B cell (primary cell): ENCODE measurements around the gene DYNC1I1. TPM values are rescaled to one million over a fixed set of nuclear protein-coding genes. Genes with fewer than 3 reads are reported as not detected.

Experiments
- ATAC-seq: fragments of 200-7000 bp; cut with Tn5 transposase; one replicate; pipeline ENCODE4 v1.10.0; 2021; ENCODE audit warnings: low read depth, mild to moderate bottlenecking, moderate number of reproducible peaks, moderate library complexity
- CTCF ChIA-PET: fragments of 350-600 bp; sonication (Branson Sonifier 250); formaldehyde crosslinking; loops from one replicate; lab custom pipeline; 2021; ENCODE audit warnings: antibody characterized with exemption, inconsistent platforms; lab: Charles Lee
- POLR2A ChIA-PET: fragments of 350-600 bp; sonication (Branson Sonifier 250); formaldehyde crosslinking; loops from one replicate; lab custom pipeline; 2021; ENCODE audit warnings: antibody characterized with exemption; lab: Charles Lee
- DNase-seq: peaks from one replicate; pipeline ENCODE4 v3.0.0; 2013
- H2AFZ ChIP-seq: 2 replicates; pipeline ENCODE4 v1.6.1; 2012; ENCODE audit warnings: mild to moderate bottlenecking, low read depth, low read length; ENCODE audit not compliant: insufficient read depth, poor library complexity, severe bottlenecking
- H3K27ac ChIP-seq, 2 donors: 1 replicate in 1 of 2; 2 replicates in 1 of 2; pipeline ENCODE4 v1.5.1; 2012 to 2013; ENCODE audit warnings: low read length in 2 of 2, mild to moderate bottlenecking in 2 of 2, moderate library complexity in 1 of 2
- H3K27me3 ChIP-seq, 4 experiments: fragments of 200-600 bp in 1 of 4; sonication (generic) in 1 of 4; replicated peaks in 1 of 4; 1 replicate in 2 of 4; 2 replicates in 2 of 4; pipeline versions ENCODE4 v1.6.1 to v1.7.0; 2013 to 2016; ENCODE audit warnings: low read length in 3 of 4, mild to moderate bottlenecking in 2 of 4, mixed read lengths in 1 of 4, moderate library complexity in 1 of 4; ENCODE audit not compliant: insufficient read depth in 4 of 4, control insufficient read depth in 3 of 4; ENCODE audit errors: control extremely low read depth in 1 of 4
- H3K36me3 ChIP-seq, 2 experiments: replicated peaks in 1 of 2; 1 replicate in 1 of 2; 2 replicates in 1 of 2; pipeline versions ENCODE4 v1.6.1 to v1.7.1; 2013; ENCODE audit warnings: low read length in 1 of 2; ENCODE audit not compliant: insufficient read depth in 2 of 2, control insufficient read depth in 1 of 2; ENCODE audit errors: control extremely low read depth in 1 of 2, extremely low read depth in 1 of 2
- H3K4me1 ChIP-seq, 2 donors: fragments of 200-600 bp in 1 of 2; sonication (generic) in 1 of 2; 1 replicate in 1 of 2; 2 replicates in 1 of 2; pipeline versions ENCODE4 v1.5.1 to v1.6.1; 2013 to 2017; ENCODE audit warnings: low read length in 2 of 2; ENCODE audit not compliant: control insufficient read depth in 2 of 2, insufficient read depth in 2 of 2
- H3K4me2 ChIP-seq: replicated peaks from 2 replicates; pipeline ENCODE3; 2012; ENCODE audit warnings: mild to moderate bottlenecking, low read depth, low read length; ENCODE audit not compliant: poor library complexity, severe bottlenecking
- H3K4me3 ChIP-seq, 5 experiments: fragments of 200-600 bp in 1 of 5; sonication (generic) in 1 of 5; 1 replicate in 3 of 5; 2 replicates in 2 of 5; pipeline versions ENCODE4 v1.5.1 to v1.7.0; 2011 to 2016; ENCODE audit warnings: low read length in 4 of 5, mild to moderate bottlenecking in 4 of 5, low read depth in 2 of 5, control low read depth in 1 of 5, moderate library complexity in 1 of 5; ENCODE audit not compliant: insufficient read depth in 1 of 5; ENCODE audit errors: control extremely low read depth in 1 of 5, extremely low read depth in 1 of 5
- H3K79me2 ChIP-seq: fragments of 200-600 bp; sonication (generic); one replicate; pipeline ENCODE4 v1.6.0; 2016; ENCODE audit warnings: low read length; ENCODE audit not compliant: control insufficient read depth, insufficient read depth
- H3K9ac ChIP-seq: fragments of 200-600 bp; sonication (generic); 2 replicates; pipeline ENCODE4 v1.6.1; 2017; ENCODE audit warnings: mild to moderate bottlenecking, low read length, moderate library complexity
- H3K9me3 ChIP-seq, 3 donors: one replicate each; pipeline versions ENCODE4 v1.6.1 to v1.7.1; 2013; ENCODE audit warnings: low read length in 2 of 3; ENCODE audit not compliant: control insufficient read depth in 2 of 3, insufficient read depth in 1 of 3; ENCODE audit errors: control extremely low read depth in 1 of 3
- H4K20me1 ChIP-seq: 2 replicates; pipeline ENCODE4 v1.6.0; 2012; ENCODE audit warnings: mild to moderate bottlenecking, low read length; ENCODE audit not compliant: insufficient read depth, control insufficient read depth, poor library complexity, severe bottlenecking
- H3K27ac Mint-ChIP-seq: one replicate; pipeline ENCODE4 v1.8.0; 2021; ENCODE audit warnings: mixed read lengths
- H3K27me3 Mint-ChIP-seq: one replicate; pipeline ENCODE4 v1.8.0; 2021; ENCODE audit warnings: mixed read lengths
- H3K4me1 Mint-ChIP-seq: one replicate; pipeline ENCODE4 v1.8.0; 2021; ENCODE audit warnings: mixed read lengths
- H3K4me3 Mint-ChIP-seq: one replicate; pipeline ENCODE4 v1.8.0; 2021; ENCODE audit warnings: mixed read lengths
- H3K9me3 Mint-ChIP-seq: one replicate; pipeline ENCODE4 v1.8.0; 2022; ENCODE audit warnings: mixed read lengths; ENCODE audit not compliant: insufficient read depth
- EZH2 ChIP-seq: IDR thresholded peaks from 2 replicates; pipeline ENCODE4 v1.6.1; 2012; ENCODE audit warnings: borderline replicate concordance, low read depth, mild to moderate bottlenecking, moderate library complexity, low read length; ENCODE audit not compliant: insufficient read depth, poor library complexity, severe bottlenecking
- WGBS: methylation state at CpG from one replicate; pipeline ENCODE4 v1.1.5; 2013; ENCODE audit warnings: missing lambda C conversion rate; ENCODE audit not compliant: insufficient coverage; 5-methylcytosine and 5-hydroxymethylcytosine counted together
- intact Hi-C: fragments of 100-400 bp; cut with micrococcal nuclease; formaldehyde crosslinking; loops from one replicate; pipeline ENCODE4 v1.10.0; 2022
- polyA plus RNA-seq: library from polyadenylated mRNA; depleted of rRNA; stranded (reverse); fragments of >200 nt; gene quantifications from 2 replicates; pipeline ENCODE4 v1.2.3, GENCODE V29; 2012
- total RNA-seq, 2 donors: library from RNA; stranded (reverse); fragments of 120-200 nt in 1 of 2; gene quantifications; 1 replicate in 1 of 2; 2 replicates in 1 of 2; pipeline versions ENCODE4 v1.2.3 to v1.2.4, GENCODE V29; 2013 to 2022
- TF ChIP-seq, protein P1 (sequence below): fragments of 200-600 bp; IDR thresholded peaks from one replicate; pipeline ENCODE4 v1.8.0; 2022; ENCODE audit warnings: antibody characterized with exemption, mild to moderate bottlenecking

Gene DYNC1I1
- total and polyA plus RNA-seq, 2 donors (not counting 1 experiment from before 2014, with no cell fraction given): not detected

GRCh38 chr7:95753440-95753839, 18.9 kb upstream of the DYNC1I1 start:
- Mint-ChIP-seq H3K4me1 (no peaks in the 10 kb centered on the region), H3K27me3 (peaks cover 17% of the 10 kb centered on the region), H3K27ac (no peak overlapping the region), H3K4me3 (no peak overlapping the region), H3K9me3 (peaks cover 2% of the 10 kb centered on the region)
- no peaks in the 10 kb centered on the region for H3K4me1 ChIP-seq
- H3K4me2 ChIP-seq: no peak overlapping the region
- TF ChIP-seq EZH2: no peak
- TF ChIP-seq, protein P1, sequence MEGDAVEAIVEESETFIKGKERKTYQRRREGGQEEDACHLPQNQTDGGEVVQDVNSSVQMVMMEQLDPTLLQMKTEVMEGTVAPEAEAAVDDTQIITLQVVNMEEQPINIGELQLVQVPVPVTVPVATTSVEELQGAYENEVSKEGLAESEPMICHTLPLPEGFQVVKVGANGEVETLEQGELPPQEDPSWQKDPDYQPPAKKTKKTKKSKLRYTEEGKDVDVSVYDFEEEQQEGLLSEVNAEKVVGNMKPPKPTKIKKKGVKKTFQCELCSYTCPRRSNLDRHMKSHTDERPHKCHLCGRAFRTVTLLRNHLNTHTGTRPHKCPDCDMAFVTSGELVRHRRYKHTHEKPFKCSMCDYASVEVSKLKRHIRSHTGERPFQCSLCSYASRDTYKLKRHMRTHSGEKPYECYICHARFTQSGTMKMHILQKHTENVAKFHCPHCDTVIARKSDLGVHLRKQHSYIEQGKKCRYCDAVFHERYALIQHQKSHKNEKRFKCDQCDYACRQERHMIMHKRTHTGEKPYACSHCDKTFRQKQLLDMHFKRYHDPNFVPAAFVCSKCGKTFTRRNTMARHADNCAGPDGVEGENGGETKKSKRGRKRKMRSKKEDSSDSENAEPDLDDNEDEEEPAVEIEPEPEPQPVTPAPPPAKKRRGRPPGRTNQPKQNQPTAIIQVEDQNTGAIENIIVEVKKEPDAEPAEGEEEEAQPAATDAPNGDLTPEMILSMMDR: no peak
- no peak overlapping the region for H2AFZ ChIP-seq
- no peak overlapping the region for H3K4me3 ChIP-seq
- ChIA-PET CTCF (no interaction called here), POLR2A (no interaction called here)
- DNase-seq (no peak), ATAC-seq (no peak)
- peaks cover 0 to 12% (median 3%) of the 10 kb centered on the region in 4 experiments for H3K27me3 ChIP-seq
- H3K9ac ChIP-seq: no peak overlapping the region
- intact Hi-C loops: no loop called here
- no peaks in the 10 kb centered on the region for H3K9me3 ChIP-seq
- no peaks in the 10 kb centered on the region for H4K20me1 ChIP-seq
- H3K36me3 ChIP-seq: no peaks in the 10 kb centered on the region
- H3K27ac ChIP-seq: no peak overlapping the region
- no peaks in the 10 kb centered on the region for H3K79me2 ChIP-seq

DNA sequence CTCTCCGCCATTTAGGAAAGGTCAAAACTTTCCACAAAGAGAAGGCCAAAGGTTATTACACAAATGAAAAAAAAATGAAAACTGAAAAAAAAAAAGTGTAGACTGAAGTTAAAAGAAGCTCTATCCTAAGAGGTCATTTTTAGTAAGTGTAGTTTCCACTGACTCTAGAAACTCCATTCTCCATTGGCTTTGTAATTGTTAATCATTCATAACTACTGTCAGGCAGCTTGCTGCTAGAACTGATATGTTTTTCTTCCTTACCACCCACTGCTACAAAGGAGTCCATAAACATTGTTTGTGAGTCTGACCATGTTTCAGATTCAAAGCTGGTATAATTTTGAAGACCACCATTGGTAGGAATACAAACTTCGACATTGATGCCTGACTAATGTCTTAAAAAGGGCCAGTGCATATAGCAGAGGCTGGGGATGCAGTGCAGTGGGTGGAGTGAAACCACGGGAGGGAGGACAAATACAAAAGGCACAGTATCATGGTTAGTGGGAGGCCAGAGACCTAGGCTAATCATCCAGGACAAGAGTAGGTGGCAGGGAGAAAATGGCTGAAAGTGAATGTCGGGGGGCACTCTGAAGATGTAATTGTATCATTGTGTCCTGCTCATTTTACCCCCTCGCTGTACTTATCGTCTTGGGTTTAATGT, 16.9 kb upstream of the DYNC1I1 start:
- H3K27ac Mint-ChIP-seq: no peak overlapping the region
- H3K27ac ChIP-seq: no peak overlapping the region
- H3K79me2 ChIP-seq: no peaks in the 10 kb centered on the region
- TF ChIP-seq, protein P1: no peak
- no peak for TF ChIP-seq EZH2
- H3K27me3 Mint-ChIP-seq: peaks cover 21% of the 10 kb centered on the region
- H3K9ac ChIP-seq: no peak overlapping the region
- ATAC-seq: no peak
- H3K9me3 ChIP-seq: no peaks in the 10 kb centered on the region
- no peak overlapping the region for H2AFZ ChIP-seq
- POLR2A ChIA-PET: no interaction called here
- CTCF ChIA-PET: interaction anchor here (0.7 kb wide), 1 partner anchor 216 kb away, joined by 3 read pairs; no protein-coding TSS in a partner anchor
- no peak overlapping the region for H3K4me3 ChIP-seq
- H3K36me3 ChIP-seq: no peaks in the 10 kb centered on the region
- WGBS: 85% methylated on average over 4 of the region's 6 CpGs
- intact Hi-C loops: no loop called here
- no peak for DNase-seq
- peaks cover 0 to 12% (median 3%) of the 10 kb centered on the region in 4 experiments for H3K27me3 ChIP-seq
- H3K4me3 Mint-ChIP-seq: no peak overlapping the region
- no peaks in the 10 kb centered on the region for H3K4me1 ChIP-seq
- H4K20me1 ChIP-seq: no peaks in the 10 kb centered on the region
- H3K4me1 Mint-ChIP-seq: no peaks in the 10 kb centered on the region
- peaks cover 2% of the 10 kb centered on the region for H3K9me3 Mint-ChIP-seq
- no peak overlapping the region for H3K4me2 ChIP-seq
